DMS79 (cell line): ENCODE results near the gene TTC9.

ENCODE experiments used
- DNase-seq: peaks from one replicate; lab custom pipeline; 2025; lab: John Stamatoyannopoulos, UW

TTC9 gene

DNA sequence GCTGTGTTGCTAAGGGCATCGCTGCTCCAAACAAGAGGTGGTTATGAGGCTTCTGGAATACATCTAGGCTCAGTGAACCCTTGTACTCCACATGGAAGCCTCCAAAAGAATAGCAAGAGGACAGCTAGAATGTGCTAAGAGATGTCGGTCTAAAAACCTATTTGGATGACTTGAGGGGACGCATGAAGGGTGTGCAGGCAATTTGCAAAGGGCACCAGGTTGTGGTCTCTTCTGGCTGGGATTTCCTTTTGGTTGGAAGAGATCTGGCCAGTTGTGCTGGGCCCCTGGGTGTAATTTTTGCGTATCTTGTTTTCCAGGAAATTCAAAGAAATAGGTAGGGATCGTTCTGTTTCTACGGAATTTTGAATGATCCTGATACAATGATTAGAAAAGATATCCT is 4.2 kb downstream of the TTC9 start:
- no peak for DNase-seq

DNA sequence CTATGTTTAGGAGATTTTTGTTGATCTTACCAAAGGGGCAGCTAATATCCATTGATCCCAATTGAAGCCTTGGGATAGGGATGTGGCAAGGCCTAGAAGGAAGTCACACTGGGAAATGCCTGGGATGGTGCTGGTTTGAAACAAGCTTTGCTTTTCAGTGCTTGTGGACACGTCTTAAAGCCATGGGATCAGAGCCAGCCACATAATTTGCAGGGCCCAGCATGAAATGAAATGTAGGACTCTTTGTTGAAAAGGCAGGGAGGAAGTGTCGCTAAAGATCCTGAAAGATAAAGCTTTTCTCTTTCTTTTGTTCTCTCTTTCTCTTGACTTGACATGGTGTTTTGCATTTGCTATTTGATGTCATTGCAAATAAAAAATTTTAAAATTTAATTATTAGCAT is 5.0 kb downstream of the TTC9 start:
- DNase-seq: no peak

GRCh38 chr14:70648346-70648745 is 6.6 kb downstream of the TTC9 start:
- no peak for DNase-seq

DNA sequence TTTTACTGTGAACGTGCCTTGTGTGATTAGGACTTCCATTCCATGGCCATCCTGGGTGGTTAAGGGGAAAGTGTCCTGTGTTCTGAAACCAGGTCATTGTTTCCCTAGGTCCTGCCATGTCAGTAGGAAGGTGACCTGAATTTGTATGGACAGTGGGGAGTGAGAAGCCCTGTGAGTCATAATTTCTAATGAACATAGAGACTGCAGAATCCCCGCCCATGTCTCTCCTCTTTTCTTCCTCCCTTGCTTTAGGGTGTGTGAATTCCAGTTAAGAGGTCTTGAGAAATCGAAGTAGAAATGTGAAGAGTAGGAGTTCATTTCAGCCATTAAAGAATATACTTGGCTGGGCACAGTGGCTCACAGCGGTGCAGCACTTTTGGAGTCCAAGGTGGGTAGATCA is 8.1 kb downstream of the TTC9 start:
- no peak for DNase-seq

- no peak for DNase-seq
Measured at GRCh38 chr14:70651522-70651921, 9.8 kb downstream of the TTC9 start.

- DNase-seq: no peak
Measured at GRCh38 chr14:70652871-70653270, 11.2 kb downstream of the TTC9 start.

- no peak for DNase-seq
Measured at GRCh38 chr14:70653662-70654061, 11.9 kb downstream of the TTC9 start.

- DNase-seq: no peak
Measured at GRCh38 chr14:70654632-70655031, 12.9 kb downstream of the TTC9 start.

- DNase-seq: no peak
Measured at GRCh38 chr14:70655110-70655826, 13.6 kb downstream of the TTC9 start.

GRCh38 chr14:70658899-70659298 is 17.2 kb downstream of the TTC9 start:
- no peak for DNase-seq

GRCh38 chr14:70660967-70661893 is 19.5 kb downstream of the TTC9 start:
- no peak for DNase-seq

- no peak for DNase-seq
Measured at GRCh38 chr14:70662080-70662479, 20.4 kb downstream of the TTC9 start.

DNA sequence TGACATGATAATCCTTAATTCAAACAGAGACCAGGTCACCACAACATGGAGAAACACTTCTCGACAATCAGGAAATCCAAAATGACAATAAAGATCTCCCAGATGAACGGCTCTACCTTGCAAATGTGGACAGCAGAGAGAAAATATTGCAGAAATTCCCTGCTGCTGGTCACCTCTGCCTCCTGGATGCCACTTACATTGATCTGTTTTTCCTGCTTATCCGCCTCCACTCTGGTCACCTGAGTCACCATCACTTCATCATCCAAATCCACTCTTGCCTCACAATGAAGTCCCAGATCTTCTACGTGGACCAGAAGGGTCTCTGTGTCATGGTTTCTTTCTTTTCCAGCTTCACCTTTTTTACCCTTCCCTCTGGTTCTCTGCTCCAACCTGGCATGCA is 21.1 kb downstream of the TTC9 start:
- no peak for DNase-seq

- DNase-seq: no peak
Measured at GRCh38 chr14:70663707-70664179, 22.0 kb downstream of the TTC9 start.

GRCh38 chr14:70664698-70665447 is 23.2 kb downstream of the TTC9 start:
- peak; percentile 72 for DNase-seq

DNA sequence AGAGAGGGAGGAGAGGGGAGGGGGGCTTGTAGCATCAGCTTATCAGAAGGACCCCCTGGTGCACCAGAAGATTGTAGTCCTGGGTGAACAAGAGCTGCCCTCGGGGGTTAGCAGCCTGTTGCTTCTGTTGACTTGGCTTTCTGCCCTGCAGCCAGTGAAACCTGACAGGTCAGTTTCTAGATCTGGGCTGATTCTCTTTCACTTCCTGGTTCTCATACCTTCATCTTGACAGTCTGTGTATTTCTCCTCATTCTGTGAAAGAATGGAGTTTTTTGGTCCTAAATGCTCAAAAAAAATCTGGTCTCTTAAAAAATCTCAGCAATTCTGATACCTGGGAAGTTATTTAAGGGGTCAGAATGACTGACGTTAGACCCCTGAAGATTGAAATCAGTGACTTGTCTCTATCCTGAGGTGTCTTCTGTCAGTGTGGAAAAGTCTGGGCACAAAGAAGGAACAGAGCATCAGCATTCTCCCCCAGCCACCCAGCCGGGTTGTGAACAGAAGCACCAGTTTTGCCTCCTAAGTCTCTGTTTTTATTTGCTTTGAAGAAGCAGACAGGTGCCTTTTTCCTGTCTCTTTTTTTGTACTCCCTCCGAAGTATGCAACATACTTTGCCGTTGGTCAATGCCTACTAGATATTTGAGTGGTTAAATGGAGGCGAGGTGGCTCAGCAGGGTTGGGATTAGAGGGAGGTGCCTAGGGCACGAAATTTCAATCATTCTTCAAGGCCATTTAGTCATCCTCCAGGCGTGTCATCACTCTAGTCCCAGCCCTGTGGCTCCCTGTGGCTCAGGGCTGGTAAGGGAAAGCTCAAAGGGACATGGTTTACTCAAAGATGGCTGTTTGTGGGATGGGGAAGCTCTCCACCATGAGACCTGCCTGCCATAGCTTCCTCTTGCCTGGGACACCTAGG is 24.0 kb downstream of the TTC9 start:
- peak; percentile 86 for DNase-seq

- no peak for DNase-seq
Measured at GRCh38 chr14:70666361-70666686, 24.6 kb downstream of the TTC9 start.

DNA sequence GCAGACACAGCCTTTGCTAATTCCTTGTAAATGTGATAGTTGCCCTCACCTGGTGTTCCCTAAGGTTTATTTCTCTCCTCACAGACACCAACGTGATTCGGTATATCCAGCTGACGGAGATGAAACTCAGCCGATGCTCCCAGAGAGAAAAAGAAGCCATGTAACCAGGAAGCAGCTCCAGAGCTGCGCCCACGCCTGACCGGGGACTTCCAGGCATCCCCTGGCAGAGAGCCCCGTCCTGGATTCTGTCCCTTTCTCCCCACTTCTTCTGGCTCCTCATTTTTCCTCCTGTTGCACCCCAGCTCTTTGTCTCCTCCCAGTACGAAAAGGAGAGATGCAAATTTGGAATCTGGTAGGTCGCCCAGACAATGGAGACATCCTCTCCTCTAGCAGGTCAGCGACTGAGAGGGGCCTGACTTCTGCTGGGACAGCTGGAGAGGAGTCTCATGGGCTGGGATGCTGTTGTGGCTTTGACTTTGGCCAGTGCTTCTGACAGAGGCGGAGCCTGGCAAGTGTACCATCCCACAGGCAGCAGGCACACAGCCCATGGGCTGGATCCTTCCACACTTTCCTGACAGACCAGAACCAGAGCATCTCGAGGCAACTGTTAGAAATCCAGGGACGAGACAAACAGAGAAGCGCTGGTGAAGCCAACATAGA is 29.4 kb downstream of the TTC9 start:
- DNase-seq: no peak

DNA sequence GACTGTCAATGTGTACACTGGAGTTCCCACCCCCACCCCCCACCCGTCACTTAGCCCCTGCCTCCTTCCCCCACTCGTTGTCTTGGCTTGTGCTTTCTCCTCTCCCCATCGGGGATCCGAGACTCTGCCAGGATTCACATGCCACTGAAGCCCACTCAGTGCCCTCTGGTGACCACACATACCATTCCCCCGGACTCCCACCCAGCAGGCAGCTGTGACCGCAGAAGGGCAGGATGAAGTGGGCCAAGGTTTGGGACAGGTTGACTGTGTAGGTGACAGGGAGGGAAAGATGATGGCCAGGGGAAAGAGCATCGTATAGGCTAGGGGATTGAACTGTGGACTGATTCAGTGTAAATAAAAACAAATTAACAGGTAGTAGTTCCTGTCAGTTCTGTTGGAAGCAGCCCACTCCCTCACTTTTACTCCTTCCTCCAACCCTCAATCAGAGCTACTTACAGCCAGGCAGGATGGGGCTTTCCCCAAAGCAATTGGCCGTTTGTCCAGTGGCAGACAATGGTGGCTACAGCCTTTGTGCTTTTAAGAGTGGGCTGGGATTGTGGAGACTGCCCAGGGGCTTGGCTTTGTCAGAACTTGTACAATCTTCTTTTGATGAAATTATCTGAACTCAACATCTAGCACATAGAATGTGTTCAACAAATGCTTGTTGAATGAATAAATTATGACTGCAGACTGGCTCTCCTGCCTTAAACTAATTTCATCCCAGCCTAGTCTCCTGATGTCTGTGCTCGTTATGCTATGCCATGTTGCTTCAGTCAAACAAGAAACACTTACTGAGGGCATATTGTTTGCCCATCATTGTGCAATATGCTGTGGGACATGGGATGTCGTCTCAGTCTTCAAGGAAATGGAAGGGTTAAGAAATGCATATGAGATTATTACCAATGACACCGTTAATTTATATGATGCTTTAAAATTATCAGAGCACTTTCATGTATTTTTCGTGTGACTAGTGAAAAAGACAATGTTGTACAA is 30.2 kb downstream of the TTC9 start:
- DNase-seq: no peak

GRCh38 chr14:70677341-70677740 is 35.6 kb downstream of the TTC9 start:
- no peak for DNase-seq
